HG02943 (cell line): ENCODE data around the gene OR10A2.
"Not testable (repeated sequence)": the region's sequence is repeated elsewhere in the genome, so short reads cannot be mapped to it uniquely, and the experiment has no call there.

Source experiments
- ATAC-seq: cut with Tn5 transposase; IDR thresholded peaks from one replicate; pipeline ENCODE4 v1.9.1; 2021; ENCODE audit warnings: mild to moderate bottlenecking, low read depth, moderate library complexity; ENCODE audit not compliant: unreplicated experiment

The OR10A2 gene

DNA sequence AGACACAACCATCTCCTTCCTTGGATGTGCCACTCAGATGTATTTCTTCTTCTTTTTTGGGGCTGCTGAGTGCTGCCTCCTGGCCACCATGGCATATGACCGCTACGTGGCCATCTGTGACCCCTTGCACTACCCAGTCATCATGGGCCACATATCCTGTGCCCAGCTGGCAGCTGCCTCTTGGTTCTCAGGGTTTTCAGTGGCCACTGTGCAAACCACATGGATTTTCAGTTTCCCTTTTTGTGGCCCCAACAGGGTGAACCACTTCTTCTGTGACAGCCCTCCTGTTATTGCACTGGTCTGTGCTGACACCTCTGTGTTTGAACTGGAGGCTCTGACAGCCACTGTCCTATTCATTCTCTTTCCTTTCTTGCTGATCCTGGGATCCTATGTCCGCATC is 14.1 kb downstream of the OR10A2 start:
- ATAC-seq = no peak

- ATAC-seq = no peak
These were observed 19.9 kb downstream of the OR10A2 start for GRCh38 chr11:6882751-6883150.

DNA sequence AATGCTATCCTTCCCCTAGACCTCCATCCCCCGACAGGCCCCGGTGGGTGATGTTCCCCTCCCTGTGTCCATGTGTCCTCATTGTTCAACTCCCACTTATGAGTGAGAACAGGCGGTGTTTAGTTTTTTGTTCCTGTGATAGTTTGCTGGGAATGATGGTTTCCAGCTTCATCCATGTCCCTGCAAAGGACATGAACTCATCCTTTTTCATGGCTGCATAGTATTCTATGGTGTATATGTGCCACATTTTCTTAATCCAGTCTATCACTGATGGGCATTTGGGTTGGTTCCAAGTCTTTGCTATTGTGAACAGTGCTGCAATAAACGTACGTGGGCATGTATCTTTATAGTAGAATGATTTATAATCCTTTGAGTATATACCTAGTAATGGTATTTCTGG is 24.9 kb downstream of the OR10A2 start:
- ATAC-seq = not testable (repeated sequence)

DNA sequence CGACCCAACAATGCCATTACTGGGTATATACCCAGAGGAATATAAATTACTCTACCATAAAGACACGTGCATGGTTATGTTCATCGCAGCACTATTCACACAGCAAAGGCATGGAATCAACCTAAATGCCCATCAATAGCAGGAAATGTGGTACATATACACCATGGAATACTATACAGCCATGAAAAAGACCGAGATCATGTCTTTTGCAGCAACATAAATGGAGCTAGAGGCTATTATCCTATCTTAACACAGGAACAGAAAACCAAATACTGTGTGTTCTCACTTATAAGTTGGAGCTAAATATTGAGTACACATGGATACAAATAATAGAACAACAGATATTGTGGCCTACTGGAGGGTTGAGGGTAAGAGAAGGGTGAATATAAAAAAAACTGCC is 26.0 kb downstream of the OR10A2 start:
- ATAC-seq = no peak

DNA sequence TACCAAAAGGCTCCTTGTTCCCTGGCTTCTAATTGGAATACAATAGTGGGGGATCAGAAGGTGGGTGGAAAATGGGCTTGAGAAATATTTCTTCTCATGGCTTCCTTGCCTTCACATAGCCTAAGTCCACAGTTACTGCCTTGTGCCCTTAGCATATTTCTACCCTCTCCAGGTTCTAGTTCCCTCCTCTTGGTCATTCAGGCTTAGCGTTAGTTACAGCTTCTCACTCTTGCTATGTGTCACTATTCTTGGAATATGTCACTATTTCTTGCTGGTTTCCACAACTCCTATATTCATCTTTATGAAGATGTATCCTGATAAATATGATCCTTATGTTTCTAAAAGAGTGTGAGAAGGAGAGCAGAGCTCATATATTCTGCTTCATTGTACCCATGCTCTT is 27.0 kb downstream of the OR10A2 start:
- ATAC-seq = no peak

GRCh38 chr11:6892400-6892799 is 29.5 kb downstream of the OR10A2 start, which contains the start of gene OR2D2:
Gene OR2D2, minus strand, starts transcription at chr11:6892500. Its CDS starts 0 bp downstream, at chr11:6892500.
- ATAC-seq = no peak

DNA sequence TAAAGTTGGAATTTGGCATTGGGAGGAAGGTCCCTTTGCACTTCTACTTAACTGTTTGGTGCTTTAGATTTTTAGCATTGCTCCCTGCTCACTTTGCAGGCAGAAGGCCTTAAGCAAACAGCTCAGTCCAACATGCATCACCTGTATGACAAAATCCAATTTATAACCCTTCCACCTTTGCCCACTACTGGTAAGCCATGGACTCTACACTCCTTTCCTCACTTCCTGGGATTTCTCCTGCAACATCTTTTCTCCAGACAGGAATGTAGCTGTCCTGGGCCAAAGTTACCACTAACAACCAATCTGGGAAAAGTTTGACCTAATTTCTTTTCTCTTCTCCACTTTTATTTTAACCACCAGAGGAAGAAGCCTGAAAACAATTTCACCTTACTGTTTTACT is 31.2 kb downstream of the OR10A2 start:
- ATAC-seq = no peak

DNA sequence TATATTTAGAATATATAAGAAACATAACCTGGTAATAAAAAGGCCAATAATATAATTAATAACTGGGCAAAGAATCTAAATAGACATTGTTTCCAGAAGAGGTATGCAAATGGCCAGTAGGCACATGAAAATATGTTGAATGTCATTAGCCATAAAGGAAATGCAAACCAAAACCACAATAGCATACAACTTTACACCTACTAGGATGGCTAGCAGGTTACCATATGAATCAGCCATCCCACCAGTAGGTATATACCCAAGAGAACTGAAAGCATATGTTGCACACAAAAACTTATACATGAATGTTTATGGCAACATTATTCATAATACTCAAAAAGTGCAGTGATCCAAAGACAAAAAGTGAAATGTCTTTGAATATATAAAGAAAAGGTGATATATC is 32.2 kb downstream of the OR10A2 start:
- no peak for ATAC-seq

- no peak for ATAC-seq
These were observed 36.1 kb downstream of the OR10A2 start for GRCh38 chr11:6898911-6899310.

DNA sequence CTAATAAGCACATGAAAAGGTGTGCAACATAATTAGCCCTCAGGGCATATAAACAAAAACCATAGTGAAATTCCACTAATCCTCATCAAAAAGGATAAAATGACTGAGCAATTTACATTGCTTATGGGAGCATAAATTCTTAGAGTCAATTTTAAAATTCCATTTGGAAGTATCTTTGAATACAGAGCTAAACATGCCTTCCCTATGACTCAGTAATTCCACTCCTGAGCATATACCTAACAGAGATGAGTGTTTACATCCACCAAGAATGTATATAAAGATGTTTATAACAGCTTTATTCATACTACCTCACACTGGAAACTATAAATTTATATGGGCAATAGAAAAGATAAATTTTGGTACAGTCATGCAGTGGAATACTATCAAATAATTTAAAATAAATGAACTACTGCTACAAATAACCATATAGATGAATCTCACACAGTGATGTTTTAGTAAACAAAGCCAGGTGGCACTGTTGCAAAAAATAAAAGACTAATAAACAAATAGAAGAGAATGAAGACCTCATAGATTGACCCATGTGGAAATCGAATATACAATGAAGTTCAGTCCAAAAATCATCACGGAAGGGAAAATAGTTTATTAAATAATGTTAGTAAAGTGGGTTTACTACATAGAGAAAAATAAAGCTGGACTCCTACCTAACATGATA is 37.6 kb downstream of the OR10A2 start:
- no peak for ATAC-seq

GRCh38 chr11:6904804-6905203 is 41.9 kb downstream of the OR10A2 start:
- ATAC-seq = not testable (repeated sequence)

DNA sequence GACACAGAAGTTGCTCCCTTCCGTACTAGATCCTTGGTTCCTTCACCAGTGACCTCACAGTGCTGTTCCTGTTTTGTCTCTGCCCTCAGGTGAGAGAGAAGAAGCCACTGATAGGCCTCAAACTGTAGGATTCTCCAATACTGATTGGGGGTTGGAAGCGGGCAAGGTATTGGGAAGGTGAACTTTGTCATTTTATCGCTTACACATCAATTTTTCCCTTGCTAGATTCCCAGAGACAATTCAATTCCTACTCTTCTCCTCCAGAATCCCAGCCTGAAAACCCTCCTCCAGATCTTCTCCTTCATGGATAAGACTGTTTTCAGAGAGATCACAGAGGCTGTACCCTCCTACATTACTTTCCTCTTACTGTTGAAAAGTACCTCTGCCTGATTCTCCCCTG is 48.5 kb downstream of the OR10A2 start:
- ATAC-seq = no peak

DNA sequence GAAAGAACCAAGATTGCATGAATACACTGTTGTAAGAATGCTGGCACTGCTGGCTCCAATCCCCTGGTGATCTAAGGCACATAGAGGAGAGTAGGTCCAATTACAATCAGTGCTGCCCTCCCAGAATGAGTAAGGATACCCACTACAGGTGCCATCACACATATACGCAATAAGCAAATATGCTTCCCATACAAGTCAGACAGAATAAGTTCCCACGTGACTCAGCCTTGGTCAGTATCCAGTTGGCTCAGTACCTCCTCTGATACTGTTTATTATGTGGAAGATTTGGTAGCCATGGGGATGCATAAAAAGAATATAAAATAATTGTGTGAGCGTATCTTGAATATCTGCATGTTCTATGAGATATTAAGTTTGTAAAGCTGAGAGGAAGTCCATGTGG is 49.1 kb downstream of the OR10A2 start:
- no peak for ATAC-seq

- ATAC-seq = no peak
These were observed 56.8 kb downstream of the OR10A2 start for GRCh38 chr11:6919698-6920097.

GRCh38 chr11:6920702-6921101 is 57.8 kb downstream of the OR10A2 start, which contains the start of gene OR2D3:
Gene OR2D3, plus strand, starts transcription at chr11:6921002. Its CDS starts 0 bp downstream, at chr11:6921002.
- ATAC-seq = no peak
